DND-41 (cell line): ENCODE measurements around the gene EFCAB9.
"Not testable (repeated sequence)": the region's sequence is repeated elsewhere in the genome, so short reads cannot be mapped to it uniquely, and the experiment has no call there.

Experiments used
- ATAC-seq: fragments of 200-7000 bp; cut with Tn5 transposase; 3 replicates; pipeline ENCODE4 v1.9.1; 2021; ENCODE audit warnings: low read depth; ENCODE audit not compliant: insufficient read depth
- DNase-seq: peaks from one replicate; pipeline ENCODE4 v3.0.0-alpha.2; 2020
- H2AFZ ChIP-seq: 2 replicates; pipeline ENCODE4 v1.6.0; 2012; ENCODE audit warnings: low read depth, low read length
- H3K27ac ChIP-seq: 2 replicates; pipeline ENCODE4 v1.5.1; 2012; ENCODE audit warnings: low read length, inconsistent platforms
- H3K27me3 ChIP-seq: fragments of 200-600 bp; sonication (generic); 2 replicates; pipeline ENCODE4 v1.6.0; 2012; ENCODE audit warnings: low read length, mild to moderate bottlenecking, inconsistent platforms; ENCODE audit not compliant: insufficient read depth, poor library complexity
- H3K36me3 ChIP-seq: 2 replicates; pipeline ENCODE4 v1.5.1; 2012; ENCODE audit warnings: low read length, inconsistent platforms; ENCODE audit not compliant: insufficient read depth
- H3K4me1 ChIP-seq: 2 replicates; pipeline ENCODE4 v1.5.1; 2012; ENCODE audit warnings: mild to moderate bottlenecking, low read length; ENCODE audit not compliant: insufficient read depth
- H3K4me2 ChIP-seq: 2 replicates; pipeline ENCODE4 v1.6.0; 2012; ENCODE audit warnings: mild to moderate bottlenecking, moderate library complexity, low read length, inconsistent platforms; ENCODE audit not compliant: insufficient read depth
- H3K4me3 ChIP-seq, 2 experiments: fragments of 200-600 bp in 1 of 2; shearing (Covaris generic) in 1 of 2; 2 replicates each; pipeline ENCODE4 v1.5.1; 2012 to 2016; ENCODE audit warnings: inconsistent platforms in 2 of 2, low read length in 2 of 2, mild to moderate bottlenecking in 2 of 2, low read depth in 1 of 2, moderate library complexity in 1 of 2
- H3K79me2 ChIP-seq: 2 replicates; pipeline ENCODE4 v1.6.0; 2012; ENCODE audit warnings: low read length, inconsistent platforms; ENCODE audit not compliant: insufficient read depth
- H3K9ac ChIP-seq: 2 replicates; pipeline ENCODE4 v1.6.0; 2012; ENCODE audit warnings: low read depth, mild to moderate bottlenecking, inconsistent platforms, low read length, moderate library complexity
- H3K9me3 ChIP-seq: 2 replicates; pipeline ENCODE4 v1.5.1; 2012; ENCODE audit warnings: low read length, moderate library complexity, mild to moderate bottlenecking, inconsistent platforms; ENCODE audit not compliant: insufficient read depth, severe bottlenecking
- H4K20me1 ChIP-seq: 2 replicates; pipeline ENCODE4 v1.6.0; 2012; ENCODE audit warnings: low read length; ENCODE audit not compliant: insufficient read depth
- CTCF ChIP-seq: IDR thresholded peaks from 2 replicates; pipeline ENCODE4 v1.5.1; 2012; ENCODE audit warnings: borderline replicate concordance, low read length, moderate library complexity, mild to moderate bottlenecking; ENCODE audit not compliant: poor library complexity, severe bottlenecking; ENCODE audit errors: extremely low read depth
- EZH2 ChIP-seq: IDR thresholded peaks from 3 replicates; pipeline ENCODE4 v1.6.1; 2012; ENCODE audit warnings: borderline replicate concordance, low read depth, mild to moderate bottlenecking, moderate library complexity, low read length, inconsistent platforms; ENCODE audit not compliant: severe bottlenecking

Gene EFCAB9

GRCh38 chr5:172148381-172148780, 45.6 kb upstream of the EFCAB9 start:
- H3K4me1 ChIP-seq, result peaks cover 3% of the 10 kb centered on the region; the same call in 1 of the 2 replicates
- peaks cover 46% of the 10 kb centered on the region for H3K36me3 ChIP-seq
- peaks cover 33% of the 10 kb centered on the region for H4K20me1 ChIP-seq
- H3K9ac ChIP-seq, result no peak overlapping the region
- H3K27ac ChIP-seq, result no peak overlapping the region
- no peak for ATAC-seq
- DNase-seq, result no peak
- H2AFZ ChIP-seq, result no peak overlapping the region
- H3K27me3 ChIP-seq, result no peaks in the 10 kb centered on the region
- no peaks in the 10 kb centered on the region for H3K9me3 ChIP-seq
- no peak overlapping the region for H3K4me2 ChIP-seq
- H3K79me2 ChIP-seq, result peaks cover 10% of the 10 kb centered on the region
- TF ChIP-seq CTCF, result no peak
- no peak for TF ChIP-seq EZH2
- H3K4me3 ChIP-seq, result no peak overlapping the region

- Histone ChIP-seq H3K4me1 (peaks cover 3% of the 10 kb centered on the region; the same call in 1 of the 2 replicates), H3K9ac (no peak overlapping the region), H3K4me2 (no peak overlapping the region), H3K4me3 (no peak overlapping the region), H3K27me3 (no peaks in the 10 kb centered on the region), H3K36me3 (peaks cover 53% of the 10 kb centered on the region), H3K79me2 (peaks cover 7% of the 10 kb centered on the region), H4K20me1 (peaks cover 30% of the 10 kb centered on the region), H2AFZ (no peak overlapping the region), H3K9me3 (no peaks in the 10 kb centered on the region), H3K27ac (no peak overlapping the region)
- no peak for ATAC-seq
- TF ChIP-seq EZH2 (no peak), CTCF (no peak)
- no peak for DNase-seq
Observed at GRCh38 chr5:172149073-172149472, 44.9 kb upstream of the EFCAB9 start.

GRCh38 chr5:172149481-172149880, 44.5 kb upstream of the EFCAB9 start:
- H3K27me3 ChIP-seq, DNase-seq, H3K4me2 ChIP-seq, H3K4me3 ChIP-seq, H3K27ac ChIP-seq, H3K79me2 ChIP-seq, H3K9me3 ChIP-seq, H2AFZ ChIP-seq, H3K4me1 ChIP-seq, H3K9ac ChIP-seq, ATAC-seq: not testable (repeated sequence)
- Histone ChIP-seq H3K36me3 (peaks cover 57% of the 10 kb centered on the region), H4K20me1 (peaks cover 29% of the 10 kb centered on the region)

GRCh38 chr5:172150514-172151425, 43.2 kb upstream of the EFCAB9 start:
- peaks cover 61% of the 10 kb centered on the region for H3K36me3 ChIP-seq
- H3K27ac ChIP-seq, result no peak overlapping the region
- peak; percentile 44; the same call in 1 of the 3 replicates for ATAC-seq
- H3K27me3 ChIP-seq, result no peaks in the 10 kb centered on the region
- peaks cover 21% of the 10 kb centered on the region for H4K20me1 ChIP-seq
- H2AFZ ChIP-seq, result no peak overlapping the region
- no peak overlapping the region for H3K4me2 ChIP-seq
- no peaks in the 10 kb centered on the region for H3K9me3 ChIP-seq
- peaks cover 2% of the 10 kb centered on the region; the same call in 1 of the 2 replicates for H3K79me2 ChIP-seq
- peaks cover 3% of the 10 kb centered on the region; the same call in 1 of the 2 replicates for H3K4me1 ChIP-seq
- H3K4me3 ChIP-seq, result no peak overlapping the region
- TF ChIP-seq EZH2 (no peak), CTCF (no peak)
- no peak for DNase-seq
- no peak overlapping the region for H3K9ac ChIP-seq
